Measurements from ENCODE around the gene TLE4.

DNA sequence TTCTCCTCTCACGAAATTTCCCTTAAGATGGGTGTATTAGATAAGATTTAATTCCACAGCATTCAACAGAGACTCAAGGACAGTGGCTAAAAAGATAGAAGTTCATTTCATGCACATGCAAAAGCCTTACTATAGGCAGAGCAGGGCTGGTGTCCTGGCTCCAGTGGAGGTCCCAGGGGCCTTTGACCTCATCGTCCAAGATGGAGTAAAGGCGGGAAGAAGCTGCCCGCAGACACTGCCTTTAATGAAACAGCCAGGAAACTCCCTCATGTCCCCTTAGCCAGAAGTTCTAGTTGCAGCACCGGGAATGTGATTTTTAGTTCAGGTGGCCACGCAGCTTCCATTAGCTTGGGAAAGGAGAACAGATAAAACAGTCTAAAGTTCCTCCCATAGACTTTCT lies 190.3 kb downstream of the TLE4 start:
- TF ChIP-seq CTCF (IDR thresholded peaks at IDR 0.05) = no peak
- TF ChIP-seq POLR2A (IDR thresholded peaks at IDR 0.05) = no peak
